Mucosa of rectum (tissue), 2 donors: ENCODE results near the gene TCF12.

Experiments
- H3K27ac ChIP-seq, 2 donors: one replicate each; pipeline ENCODE4 v1.7.0; 2013; ENCODE audit warnings: inconsistent platforms in 2 of 2, low read depth in 2 of 2, low read length in 2 of 2
- H3K27me3 ChIP-seq, 2 donors: one replicate each; pipeline ENCODE4 v1.7.0; 2013; ENCODE audit warnings: low read length in 2 of 2; ENCODE audit not compliant: control insufficient read depth in 2 of 2, insufficient read depth in 2 of 2
- H3K36me3 ChIP-seq, 2 donors: one replicate each; pipeline ENCODE4 v1.7.0; 2013; ENCODE audit warnings: low read length in 2 of 2; ENCODE audit not compliant: control insufficient read depth in 2 of 2, insufficient read depth in 2 of 2
- H3K4me1 ChIP-seq, 2 donors: one replicate each; pipeline ENCODE4 v1.7.0; 2013; ENCODE audit warnings: low read length in 2 of 2, mild to moderate bottlenecking in 1 of 2; ENCODE audit not compliant: control insufficient read depth in 2 of 2, insufficient read depth in 2 of 2
- H3K4me3 ChIP-seq, 2 donors: one replicate each; pipeline ENCODE4 v1.7.0; 2013; ENCODE audit warnings: low read length in 2 of 2
- H3K9ac ChIP-seq, 2 donors: one replicate each; pipeline ENCODE4 v1.7.0; 2013; ENCODE audit warnings: low read length in 2 of 2, low read depth in 1 of 2, mild to moderate bottlenecking in 1 of 2
- H3K9me3 ChIP-seq, 2 donors: one replicate each; pipeline ENCODE4 v1.7.0; 2013; ENCODE audit warnings: low read length in 2 of 2; ENCODE audit not compliant: control insufficient read depth in 2 of 2
- donor health status: healthy.
- donor health status: Normal muscosa, but diverticular disease.

The TCF12 gene

GRCh38 chr15:56957812-56958406 is 39.5 kb downstream of the TCF12 start:
- Histone ChIP-seq H3K4me1 (no peaks in the 10 kb centered on the region), H3K36me3 (no peaks in the 10 kb centered on the region), H3K27me3 (no peaks in the 10 kb centered on the region), H3K27ac (no peak overlapping the region), H3K9me3 (peaks cover 0 to 3% of the 10 kb centered on the region in 2 donors), H3K9ac (no peak overlapping the region), H3K4me3 (no peak overlapping the region)

- no peak overlapping the region for H3K9ac ChIP-seq
- no peaks in the 10 kb centered on the region for H3K27me3 ChIP-seq
- no peaks in the 10 kb centered on the region for H3K4me1 ChIP-seq
- no peak overlapping the region for H3K27ac ChIP-seq
- H3K36me3 ChIP-seq = no peaks in the 10 kb centered on the region
- H3K9me3 ChIP-seq = peaks cover 0 to 3% of the 10 kb centered on the region in 2 donors
- no peak overlapping the region for H3K4me3 ChIP-seq
These were observed 40.8 kb downstream of the TCF12 start for GRCh38 chr15:56959318-56959648.

DNA sequence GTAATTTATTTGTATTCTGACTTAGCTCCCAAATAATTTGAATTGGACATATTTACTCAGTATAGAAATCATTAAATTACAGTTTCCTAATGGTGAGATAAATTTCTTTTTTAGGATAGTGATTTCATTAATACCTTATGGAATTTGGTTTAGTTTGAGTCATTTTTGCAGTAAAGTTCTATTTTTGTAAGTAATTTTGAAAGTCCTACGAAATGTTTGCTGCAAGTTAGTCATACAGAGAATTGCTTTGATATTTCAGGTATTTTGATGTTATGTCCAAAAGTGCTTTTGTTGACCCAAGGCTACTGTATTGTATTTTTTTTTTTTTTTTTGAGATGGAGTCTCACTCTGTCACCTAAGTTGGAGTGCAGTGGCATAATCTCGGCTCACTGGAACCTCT is 41.7 kb downstream of the TCF12 start:
- Histone ChIP-seq H3K9ac (no peak overlapping the region), H3K4me1 (no peaks in the 10 kb centered on the region), H3K27ac (no peak overlapping the region), H3K4me3 (no peak overlapping the region), H3K9me3 (peaks cover 0 to 3% of the 10 kb centered on the region in 2 donors), H3K36me3 (no peaks in the 10 kb centered on the region), H3K27me3 (no peaks in the 10 kb centered on the region)

DNA sequence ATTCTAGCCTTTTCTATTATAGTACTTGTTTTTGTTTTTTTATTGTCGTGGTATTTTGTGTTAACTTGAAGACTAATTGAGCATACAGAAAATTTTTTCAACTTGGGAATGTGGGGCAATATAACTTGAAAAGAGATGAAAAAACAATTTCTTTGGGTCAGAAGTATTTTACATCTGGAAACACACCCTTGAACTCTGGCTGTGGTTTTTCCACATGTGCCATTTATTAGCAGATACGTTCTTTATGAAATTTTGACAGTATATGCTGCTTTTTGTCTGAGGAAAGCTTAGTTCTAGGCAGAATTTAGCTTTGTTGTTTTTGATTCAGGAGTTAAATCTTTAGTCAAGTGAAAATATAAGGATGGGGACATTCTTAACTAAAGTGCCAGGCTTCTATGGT is 44.7 kb downstream of the TCF12 start:
- Histone ChIP-seq H3K9me3 (no peaks in the 10 kb centered on the region), H3K36me3 (no peaks in the 10 kb centered on the region), H3K4me3 (no peak overlapping the region), H3K4me1 (no peaks in the 10 kb centered on the region), H3K27ac (no peak overlapping the region), H3K27me3 (no peaks in the 10 kb centered on the region), H3K9ac (no peak overlapping the region)

DNA sequence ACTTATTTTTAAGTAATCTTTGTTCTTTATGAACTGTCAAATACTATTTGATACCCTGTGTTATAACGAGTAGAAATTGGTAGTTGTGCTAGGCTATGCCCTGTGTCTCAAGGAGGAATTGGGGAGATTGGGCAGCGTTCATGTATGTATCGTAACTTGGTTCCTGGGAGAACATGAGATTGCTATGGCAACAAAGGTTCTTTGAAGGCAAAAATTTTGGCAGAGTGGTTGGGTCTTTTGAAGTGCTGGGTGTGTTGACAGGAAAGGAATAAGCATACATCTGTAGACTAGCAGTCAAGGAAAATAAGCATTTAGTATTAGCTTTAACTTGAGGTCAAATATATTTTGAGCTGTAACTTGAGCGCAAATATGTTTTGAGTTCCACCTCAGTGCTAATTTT is 45.3 kb downstream of the TCF12 start:
- H3K4me3 ChIP-seq = no peak overlapping the region
- H3K27ac ChIP-seq = no peak overlapping the region
- no peak overlapping the region for H3K9ac ChIP-seq
- no peaks in the 10 kb centered on the region for H3K9me3 ChIP-seq
- no peaks in the 10 kb centered on the region for H3K36me3 ChIP-seq
- no peaks in the 10 kb centered on the region for H3K27me3 ChIP-seq
- peaks cover 0 to 5% of the 10 kb centered on the region in 2 donors for H3K4me1 ChIP-seq

DNA sequence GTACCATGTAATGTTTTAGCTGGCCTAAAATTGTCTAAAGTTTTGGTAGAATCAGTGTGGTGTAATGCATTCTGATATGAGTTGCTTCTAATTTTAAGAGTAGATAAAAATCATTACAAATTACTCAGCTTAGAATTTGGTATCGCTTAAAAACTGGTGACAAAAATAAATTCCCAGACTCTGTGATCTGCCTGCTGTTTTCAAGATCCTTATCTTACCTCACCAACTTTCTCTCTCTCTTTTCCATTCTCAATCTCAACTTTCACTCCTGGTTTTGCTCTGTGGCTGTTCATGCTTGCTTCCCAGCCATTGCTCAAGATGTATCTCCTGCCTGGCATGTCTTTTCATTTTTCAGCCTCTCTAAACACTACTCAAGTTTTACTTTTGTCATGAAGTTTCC is 45.7 kb downstream of the TCF12 start:
- Histone ChIP-seq H3K9ac (no peak overlapping the region), H3K4me1 (peaks cover 0 to 9% of the 10 kb centered on the region in 2 donors), H3K4me3 (no peak overlapping the region), H3K9me3 (no peaks in the 10 kb centered on the region), H3K27me3 (no peaks in the 10 kb centered on the region), H3K36me3 (no peaks in the 10 kb centered on the region), H3K27ac (no peak overlapping the region)

GRCh38 chr15:56965231-56966013 is 47.0 kb downstream of the TCF12 start:
- H3K9ac ChIP-seq = no peak overlapping the region
- peaks cover 4 to 11% of the 10 kb centered on the region in 2 donors for H3K4me1 ChIP-seq
- H3K27ac ChIP-seq = no peak overlapping the region
- H3K27me3 ChIP-seq = no peaks in the 10 kb centered on the region
- no peaks in the 10 kb centered on the region for H3K9me3 ChIP-seq
- no peaks in the 10 kb centered on the region for H3K36me3 ChIP-seq
- no peak overlapping the region for H3K4me3 ChIP-seq

DNA sequence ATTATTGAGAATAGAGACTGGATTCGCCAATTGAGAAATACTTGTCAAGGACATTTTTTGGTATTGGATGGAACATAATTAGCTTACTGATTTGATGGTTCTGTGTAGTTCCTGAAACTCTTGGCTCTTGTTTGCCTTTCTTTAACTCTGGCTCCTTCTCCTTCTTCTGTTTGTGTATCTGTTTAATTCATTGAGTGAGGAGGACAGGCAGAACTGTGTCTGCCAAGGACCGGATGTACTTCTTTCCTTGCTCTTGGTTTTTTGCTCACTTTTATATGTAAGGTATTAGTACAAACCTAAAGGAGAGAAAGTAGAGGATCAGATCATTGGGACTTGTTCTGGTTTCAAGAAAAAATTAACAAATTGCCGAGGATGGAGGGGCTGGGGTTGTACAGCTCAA is 48.9 kb downstream of the TCF12 start:
- Histone ChIP-seq H3K4me3 (no peak overlapping the region), H3K4me1 (peaks cover 4 to 16% of the 10 kb centered on the region in 2 donors), H3K27ac (no peak overlapping the region), H3K9ac (no peak overlapping the region), H3K27me3 (no peaks in the 10 kb centered on the region), H3K36me3 (no peaks in the 10 kb centered on the region), H3K9me3 (no peaks in the 10 kb centered on the region)

DNA sequence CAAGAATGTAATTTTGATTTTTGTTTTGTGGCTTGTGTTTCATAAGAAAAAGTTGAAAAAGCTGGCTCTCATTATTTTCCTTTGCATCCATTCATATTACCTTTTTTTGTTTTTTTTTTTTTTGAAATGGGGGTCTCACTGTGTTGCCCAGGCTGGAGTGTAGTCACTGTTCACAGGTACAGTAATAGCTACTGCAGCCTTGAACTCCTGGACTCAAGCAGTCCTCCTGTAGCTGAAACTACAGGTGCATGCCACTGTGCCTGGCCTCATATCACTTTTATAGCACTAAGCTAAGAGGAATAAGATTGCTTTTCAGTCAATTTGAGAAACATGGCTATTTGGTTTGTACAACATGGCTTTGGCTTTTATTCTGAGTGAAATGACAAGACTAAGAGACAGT is 49.8 kb downstream of the TCF12 start:
- no peaks in the 10 kb centered on the region for H3K9me3 ChIP-seq
- H3K4me3 ChIP-seq = no peak overlapping the region
- no peaks in the 10 kb centered on the region for H3K27me3 ChIP-seq
- H3K4me1 ChIP-seq = peaks cover 4 to 16% of the 10 kb centered on the region in 2 donors
- H3K36me3 ChIP-seq = no peaks in the 10 kb centered on the region
- H3K27ac ChIP-seq = no peak overlapping the region
- H3K9ac ChIP-seq = no peak overlapping the region

DNA sequence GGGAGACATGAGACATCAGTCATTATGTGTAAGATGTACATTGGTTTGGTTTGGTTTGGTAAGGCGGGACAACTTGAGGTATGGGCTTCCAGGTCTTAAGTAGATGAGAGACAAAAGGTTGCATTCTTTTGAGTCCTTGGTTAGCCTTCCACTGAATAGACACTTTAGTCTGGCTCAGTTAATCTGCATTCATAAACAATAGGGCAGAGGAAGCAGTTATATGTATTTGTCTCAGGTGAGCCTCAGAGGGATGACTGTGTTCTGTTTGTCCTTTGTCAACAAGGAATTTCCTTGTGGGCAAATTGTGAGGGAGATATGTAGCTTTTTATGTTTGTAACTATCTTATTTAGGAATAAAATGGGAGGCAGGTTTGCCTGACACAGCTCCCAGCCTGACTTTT is 50.4 kb downstream of the TCF12 start:
- Histone ChIP-seq H3K27me3 (no peaks in the 10 kb centered on the region), H3K4me3 (no peak overlapping the region), H3K27ac (peak overlapping the region in 1 of 2 donors; percentile 8), H3K4me1 (peaks cover 4 to 16% of the 10 kb centered on the region in 2 donors), H3K9me3 (no peaks in the 10 kb centered on the region), H3K9ac (no peak overlapping the region), H3K36me3 (no peaks in the 10 kb centered on the region)
